DMS79 (cell line): ENCODE results near the gene AP4B1.
"Not testable (repeated sequence)": the region's sequence is repeated elsewhere in the genome, so short reads cannot be mapped to it uniquely, and the experiment has no call there.

Source experiments
- DNase-seq: peaks from one replicate; lab custom pipeline; 2025; lab: John Stamatoyannopoulos, UW

The AP4B1 gene

DNA sequence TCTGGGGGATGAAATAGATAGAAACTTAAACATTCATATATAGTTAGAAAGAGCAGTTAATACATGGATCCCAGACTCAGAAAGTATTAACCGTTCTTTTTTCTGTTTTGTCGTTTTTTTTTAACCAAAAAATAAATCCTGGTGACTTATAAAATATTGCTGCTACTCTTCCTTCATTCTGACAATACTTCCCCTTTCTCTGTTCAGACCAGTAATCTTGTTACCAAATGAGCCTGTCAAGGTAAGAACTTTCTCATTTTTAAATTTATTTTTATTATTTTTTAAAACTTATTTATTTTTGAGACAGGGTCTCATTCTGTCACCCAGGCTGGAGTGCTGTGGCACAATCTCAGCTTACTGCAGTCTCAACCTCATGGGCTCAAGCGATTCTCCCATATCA, 46.8 kb downstream of the AP4B1 start:
- DNase-seq, result no peak

DNA sequence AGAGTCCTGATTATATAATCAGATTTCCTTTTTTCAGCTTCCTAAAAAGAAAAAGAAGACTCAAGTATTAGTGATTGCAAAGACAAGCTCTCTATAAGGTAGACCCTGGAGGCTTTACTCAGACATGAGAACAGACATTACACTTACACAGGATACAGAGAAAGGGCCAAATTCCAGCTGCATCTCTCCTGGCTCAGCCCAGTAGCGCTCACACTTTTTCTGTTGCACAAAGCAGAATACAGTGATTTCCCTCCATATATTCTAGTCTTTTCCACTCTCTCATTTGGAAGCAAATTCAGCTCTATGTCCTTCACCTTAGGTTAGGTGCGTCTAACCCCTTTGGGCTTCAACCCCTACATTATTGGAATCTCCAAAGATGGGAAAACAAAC, 48.2 kb downstream of the AP4B1 start:
- DNase-seq, result no peak

DNA sequence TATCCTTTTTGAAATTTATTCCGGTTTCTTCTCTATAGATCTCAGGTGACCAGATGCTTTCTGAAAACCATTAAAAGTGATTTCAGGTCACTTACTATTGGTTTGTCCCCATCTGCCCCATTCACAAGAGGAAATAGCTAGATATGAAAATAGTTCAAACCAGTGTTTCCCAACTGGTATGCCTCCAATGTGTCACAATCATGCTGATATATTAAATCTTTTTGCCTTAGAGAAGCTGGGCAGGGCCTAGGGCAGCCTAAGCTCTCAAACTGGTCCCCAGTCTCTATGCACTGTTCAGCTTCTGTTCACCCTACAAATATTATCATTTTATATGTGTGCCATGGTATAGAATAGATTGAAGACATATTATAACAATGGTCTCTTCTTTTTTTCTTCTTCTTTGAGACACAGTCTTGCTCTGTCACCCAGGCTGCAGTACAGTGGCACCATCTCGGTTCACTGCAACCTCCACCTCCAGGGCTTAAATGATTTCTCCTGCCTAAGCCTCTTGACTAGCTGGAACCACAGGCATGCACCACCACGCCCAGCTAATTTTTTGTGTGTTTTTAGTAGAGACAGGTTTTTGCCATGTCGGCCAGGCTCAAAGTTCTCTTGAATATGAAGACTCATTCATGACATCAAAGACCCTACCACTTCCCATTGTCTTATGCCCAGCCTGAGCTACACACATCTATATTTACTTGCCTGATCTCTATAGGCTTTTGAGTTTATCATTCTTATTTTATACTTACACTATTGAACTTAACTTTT, 48.8 kb downstream of the AP4B1 start:
- no peak for DNase-seq

DNA sequence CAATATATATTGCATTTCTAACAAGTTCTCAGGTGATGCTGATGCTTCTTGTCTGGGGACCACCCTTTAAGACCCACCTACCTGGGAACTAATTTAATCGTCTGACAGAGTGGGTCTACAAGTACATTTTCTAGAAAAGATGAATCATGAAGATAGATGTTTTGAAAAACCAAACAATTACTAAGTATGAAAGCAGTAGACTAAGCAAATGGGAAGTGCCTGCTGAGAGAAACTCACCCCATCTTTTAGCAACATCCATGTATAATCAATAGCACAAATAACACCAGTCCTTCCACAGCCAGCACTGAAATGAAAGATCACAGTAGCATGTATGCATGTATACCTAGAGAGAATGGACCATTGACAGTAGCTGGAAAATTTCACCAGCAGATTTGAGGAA, 50.4 kb downstream of the AP4B1 start:
- DNase-seq, result no peak

DNA sequence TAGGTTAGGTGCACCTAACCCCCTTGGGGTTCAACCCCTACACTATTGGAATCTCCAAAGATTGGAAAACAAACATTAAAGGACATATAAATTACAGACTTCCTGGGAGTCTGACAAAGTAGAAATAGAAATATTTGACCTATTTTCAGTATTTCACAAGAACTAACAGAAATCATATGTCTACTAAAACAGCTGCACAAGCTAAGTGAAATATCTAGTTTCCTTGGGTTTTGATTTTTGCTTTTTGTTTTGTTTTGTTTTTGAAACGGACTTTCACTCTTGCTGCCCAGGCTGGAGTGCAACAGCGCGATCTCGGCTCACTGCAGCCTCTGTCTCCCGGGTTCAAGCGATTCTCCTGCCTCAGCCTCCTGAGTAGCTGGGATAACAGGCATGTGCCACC, 51.9 kb downstream of the AP4B1 start:
- DNase-seq, result not testable (repeated sequence)

DNA sequence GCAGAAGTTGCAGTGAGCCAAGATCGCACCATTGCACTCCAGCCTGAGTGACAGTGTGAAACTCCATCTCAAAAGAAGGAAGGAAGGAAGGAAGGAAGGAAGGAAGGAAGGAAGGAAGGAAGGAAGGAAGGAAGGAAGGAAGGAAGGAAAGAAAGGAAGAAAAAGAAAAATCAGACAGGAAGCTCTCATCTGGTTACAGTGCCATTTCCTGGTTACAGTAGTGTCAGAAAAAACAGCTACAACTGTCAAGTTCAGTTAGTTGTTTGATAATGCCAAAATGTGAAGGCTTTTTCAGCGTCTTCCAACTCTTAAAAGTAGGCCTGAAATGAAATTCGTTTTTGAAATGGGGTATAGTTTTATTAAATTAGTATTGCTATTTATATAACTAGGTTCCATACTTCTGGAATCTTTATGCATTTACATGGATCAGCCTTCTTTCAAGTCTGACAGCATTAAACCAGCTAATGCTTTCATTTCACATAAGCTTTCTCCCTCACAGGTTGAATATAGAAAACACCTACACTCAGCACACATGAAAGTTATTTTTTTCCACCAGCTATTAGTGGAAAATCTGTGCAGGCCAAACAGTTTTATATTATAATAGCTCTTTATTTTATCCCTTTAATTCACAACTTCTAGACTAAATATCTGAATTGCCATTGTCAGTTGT, 54.3 kb downstream of the AP4B1 start:
- no peak for DNase-seq

DNA sequence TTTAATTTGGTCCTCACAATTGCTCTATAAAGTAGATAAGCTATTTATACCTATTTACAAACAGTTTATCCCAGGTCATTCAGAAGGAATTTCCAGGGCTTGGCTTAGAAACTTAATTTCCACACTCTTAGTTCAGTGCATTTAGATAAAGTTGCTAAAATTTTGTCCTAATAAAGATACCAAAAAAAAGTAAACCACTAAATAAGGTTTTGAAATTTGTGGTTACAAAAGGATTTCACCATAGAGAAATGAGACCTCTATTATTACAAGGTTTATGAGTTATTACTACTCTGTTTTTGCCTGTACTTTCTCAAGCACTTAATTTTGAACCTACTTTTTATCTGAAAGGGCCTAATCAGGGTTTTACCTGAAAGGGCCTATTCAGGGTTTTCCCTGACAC, 55.5 kb downstream of the AP4B1 start:
- DNase-seq, result no peak

DNA sequence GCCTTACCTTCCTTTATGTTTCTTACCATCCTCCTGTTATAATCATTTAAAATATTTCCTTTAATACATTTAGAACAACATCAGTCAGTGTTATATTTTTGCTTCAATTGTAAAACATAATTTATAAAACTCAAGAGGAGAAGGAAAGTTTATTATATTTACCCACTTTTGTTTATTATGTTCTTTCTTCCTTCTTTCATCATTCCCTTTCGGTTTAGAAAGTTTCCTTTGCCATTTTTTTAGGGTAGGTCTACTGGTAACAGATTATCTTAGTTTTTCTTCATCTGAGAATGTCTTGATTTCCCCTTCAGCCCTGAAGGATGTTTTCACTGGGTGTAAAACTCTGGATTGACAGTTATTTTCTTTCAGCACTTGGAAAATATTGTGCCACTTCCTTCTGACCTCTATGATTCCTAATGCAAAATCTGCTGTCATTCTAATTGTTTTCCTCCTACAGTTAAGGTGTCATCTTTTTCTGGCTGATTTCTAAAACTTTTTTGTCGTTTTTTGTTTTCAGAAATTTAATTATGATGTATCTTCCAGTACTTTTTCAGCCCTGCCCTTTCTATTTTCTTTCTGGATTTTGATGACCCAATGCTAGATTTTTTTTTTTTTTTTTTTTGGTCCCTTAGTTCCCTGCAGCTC, 58.1 kb downstream of the AP4B1 start:
- no peak for DNase-seq
